Testis (tissue), 3 donors: ENCODE data around the gene F2RL1. TPM values are rescaled to one million over a fixed set of nuclear protein-coding genes. Genes with fewer than 3 reads are reported as not detected.

Source experiments
- DNase-seq: peaks from one replicate; pipeline ENCODE4 v3.0.0-alpha.2; 2019
- H3K27ac ChIP-seq, 2 donors: fragments of 200-600 bp; sonication (generic); one replicate each; pipeline ENCODE4 v1.5.1; 2019
- H3K27me3 ChIP-seq: fragments of 200-600 bp; sonication (generic); one replicate; pipeline ENCODE4 v1.5.1; 2019
- H3K36me3 ChIP-seq: fragments of 200-600 bp; sonication (generic); one replicate; pipeline ENCODE4 v1.5.1; 2017; ENCODE audit warnings: low read depth; ENCODE audit errors: missing control alignments
- H3K4me1 ChIP-seq: fragments of 200-600 bp; sonication (generic); one replicate; pipeline ENCODE4 v1.5.1; 2019
- H3K4me3 ChIP-seq, 2 donors: fragments of 200-600 bp; sonication (generic); one replicate each; pipeline ENCODE4 v1.5.1; 2017 to 2019
- H3K9me3 ChIP-seq: fragments of 200-600 bp; sonication (generic); one replicate; pipeline ENCODE4 v1.5.1; 2017
- CTCF ChIP-seq, 3 experiments: fragments of 450-650 bp in 2 of 3; fragments of 200-600 bp in 1 of 3; sonication (generic) in 1 of 3; IDR thresholded peaks; one replicate each; pipeline ENCODE4 v1.5.1; 2016 to 2019; ENCODE audit warnings: antibody characterized with exemption in 3 of 3, mild to moderate bottlenecking in 2 of 3, moderate library complexity in 1 of 3
- POLR2A ChIP-seq: fragments of 450-650 bp; IDR thresholded peaks from one replicate; pipeline ENCODE4 v1.6.1; 2017; ENCODE audit warnings: antibody characterized with exemption, mild to moderate bottlenecking, moderate library complexity
- WGBS, 2 donors: methylation state at CpG; one replicate each; pipeline ENCODE4 v1.1.5; 2018; 5-methylcytosine and 5-hydroxymethylcytosine counted together
- intact Hi-C: fragments of 100-400 bp; cut with DNase I; formaldehyde crosslinking; loops from one replicate; pipeline ENCODE4 v1.15.1; 2023; ENCODE audit warnings: low total_unique reads
- polyA plus RNA-seq: library from polyadenylated mRNA; stranded (reverse); fragments of 350-450 nt; fragmentation: Illumina TruSeq; extraction: RNeasy Lipid Tissue Mini Kit (QIAGEN cat#74804); gene quantifications from one replicate; pipeline ENCODE4 v1.2.3, GENCODE V29; 2014; ENCODE audit warnings: low read depth, low replicate concordance; ENCODE audit not compliant: insufficient read depth
- total RNA-seq, 2 donors: library from RNA; depleted of rRNA; stranded (reverse); fragments of >200 nt; gene quantifications; one replicate each; pipeline ENCODE4 v1.2.3, GENCODE V29; 2016

Gene F2RL1
- total and polyA plus RNA-seq, 3 donors from 2014 or later: 0.68 to 2.3 (median 1.1) TPM

GRCh38 chr5:76804266-76804665 is 14.6 kb upstream of the F2RL1 start:
- Histone ChIP-seq H3K27ac (no peak overlapping the region), H3K9me3 (no peaks in the 10 kb centered on the region), H3K4me3 (no peak overlapping the region), H3K36me3 (no peaks in the 10 kb centered on the region), H3K27me3 (no peaks in the 10 kb centered on the region), H3K4me1 (no peaks in the 10 kb centered on the region)
- DNase-seq: no peak
- 80 to 84% methylated on average over 6 to 8 of the region's 8 CpGs for WGBS, 2 donors
- TF ChIP-seq CTCF (IDR thresholded peaks at IDR 0.05) (no peak), POLR2A (no peak)
- intact Hi-C loops: no loop called here

GRCh38 chr5:76805821-76806505 is 12.9 kb upstream of the F2RL1 start:
- intact Hi-C loops: no loop called here
- Histone ChIP-seq H3K9me3 (no peaks in the 10 kb centered on the region), H3K4me3 (no peak overlapping the region), H3K36me3 (no peaks in the 10 kb centered on the region), H3K27ac (no peak overlapping the region), H3K4me1 (no peaks in the 10 kb centered on the region), H3K27me3 (no peaks in the 10 kb centered on the region)
- TF ChIP-seq POLR2A: no peak
- no peak for TF ChIP-seq CTCF (IDR thresholded peaks at IDR 0.05)
- WGBS, 2 donors: 52 to 63% methylated on average over 7 of the region's 7 CpGs
- no peak for DNase-seq

GRCh38 chr5:76807296-76807695 is 11.5 kb upstream of the F2RL1 start:
- no peak overlapping the region for H3K27ac ChIP-seq
- no peak for TF ChIP-seq CTCF (IDR thresholded peaks at IDR 0.05)
- no peak for TF ChIP-seq POLR2A
- intact Hi-C loops: no loop called here
- DNase-seq: no peak
- no peaks in the 10 kb centered on the region for H3K27me3 ChIP-seq
- no peaks in the 10 kb centered on the region for H3K9me3 ChIP-seq
- H3K4me1 ChIP-seq: no peaks in the 10 kb centered on the region
- no peaks in the 10 kb centered on the region for H3K36me3 ChIP-seq
- 61 to 74% methylated on average over 3 of the region's 3 CpGs for WGBS, 2 donors
- no peak overlapping the region for H3K4me3 ChIP-seq

- Histone ChIP-seq H3K4me3 (no peak overlapping the region), H3K36me3 (no peaks in the 10 kb centered on the region), H3K9me3 (no peaks in the 10 kb centered on the region), H3K27ac (no peak overlapping the region), H3K4me1 (no peaks in the 10 kb centered on the region), H3K27me3 (no peaks in the 10 kb centered on the region)
- TF ChIP-seq CTCF (IDR thresholded peaks at IDR 0.05): no peak
- no peak for TF ChIP-seq POLR2A
- 55 to 64% methylated on average over 5 of the region's 5 CpGs for WGBS, 2 donors
- DNase-seq: no peak
- intact Hi-C loops: no loop called here
These were observed 10.6 kb upstream of the F2RL1 start for GRCh38 chr5:76808141-76808691.

GRCh38 chr5:76809141-76809540 is 9.7 kb upstream of the F2RL1 start:
- no peak overlapping the region for H3K4me3 ChIP-seq
- no peaks in the 10 kb centered on the region for H3K36me3 ChIP-seq
- no peaks in the 10 kb centered on the region for H3K4me1 ChIP-seq
- no peak for DNase-seq
- TF ChIP-seq POLR2A: no peak
- no peak for TF ChIP-seq CTCF (IDR thresholded peaks at IDR 0.05)
- H3K9me3 ChIP-seq: no peaks in the 10 kb centered on the region
- intact Hi-C loops: no loop called here
- 44 to 65% methylated on average over 4 of the region's 4 CpGs for WGBS, 2 donors
- H3K27ac ChIP-seq: no peak overlapping the region
- H3K27me3 ChIP-seq: no peaks in the 10 kb centered on the region
